Measurements from ENCODE around the gene TRRAP. TPM values are rescaled to one million over a fixed set of nuclear protein-coding genes. Genes with fewer than 3 reads are reported as not detected.

TRRAP gene
- total RNA-seq, 3 donors from 2014 or later: 36.2 to 47.8 (median 44.5) TPM

- no peak for TF ChIP-seq CTCF (IDR thresholded peaks at IDR 0.05)
- intact Hi-C loops (cut with DNase I, micrococcal nuclease): no loop called here
- H3K9me3 ChIP-seq: no peaks in the 10 kb centered on the region
- H3K4me1 ChIP-seq (ENCODE audit: low read depth): no peaks in the 10 kb centered on the region
- DNase-seq (no peak), ATAC-seq (no peak)
- peaks cover 4% of the 10 kb centered on the region for H3K36me3 ChIP-seq (ENCODE audit: low read depth)
- H3K4me3 ChIP-seq: no peak overlapping the region
Measured at GRCh38 chr7:98913612-98914011, 35.3 kb downstream of the TRRAP start.

GRCh38 chr7:98917331-98917730 is 39.0 kb downstream of the TRRAP start:
- H3K4me3 ChIP-seq: no peak overlapping the region
- no peaks in the 10 kb centered on the region for H3K9me3 ChIP-seq
- peaks cover 9% of the 10 kb centered on the region for H3K36me3 ChIP-seq (ENCODE audit: low read depth)
- DNase-seq: no peak
- ATAC-seq: no peak
- intact Hi-C loops (cut with DNase I, micrococcal nuclease): no loop called here
- no peaks in the 10 kb centered on the region for H3K4me1 ChIP-seq (ENCODE audit: low read depth)
- no peak for TF ChIP-seq CTCF (IDR thresholded peaks at IDR 0.05)

GRCh38 chr7:98921608-98922372 is 43.5 kb downstream of the TRRAP start:
- TF ChIP-seq CTCF (IDR thresholded peaks at IDR 0.05): no peak
- H3K36me3 ChIP-seq (ENCODE audit: low read depth): peaks cover 18% of the 10 kb centered on the region
- DNase-seq: no peak
- no peak overlapping the region for H3K4me3 ChIP-seq
- no peaks in the 10 kb centered on the region for H3K9me3 ChIP-seq
- H3K4me1 ChIP-seq (ENCODE audit: low read depth): no peaks in the 10 kb centered on the region
- ATAC-seq: no peak
- intact Hi-C loops (cut with DNase I, micrococcal nuclease): no loop called here

GRCh38 chr7:98922392-98923187 is 44.3 kb downstream of the TRRAP start:
- intact Hi-C loops (cut with DNase I, micrococcal nuclease): no loop called here
- no peak for TF ChIP-seq CTCF (IDR thresholded peaks at IDR 0.05)
- ATAC-seq (peak; percentile 75), DNase-seq (no peak)
- Histone ChIP-seq H3K36me3 (ENCODE audit: low read depth) (peaks cover 18% of the 10 kb centered on the region), H3K9me3 (no peaks in the 10 kb centered on the region), H3K4me3 (no peak overlapping the region), H3K4me1 (ENCODE audit: low read depth) (no peaks in the 10 kb centered on the region)

GRCh38 chr7:98923512-98923911 is 45.2 kb downstream of the TRRAP start:
- DNase-seq (no peak), ATAC-seq (no peak)
- Histone ChIP-seq H3K4me1 (ENCODE audit: low read depth) (no peaks in the 10 kb centered on the region), H3K36me3 (ENCODE audit: low read depth) (peaks cover 13% of the 10 kb centered on the region), H3K4me3 (no peak overlapping the region), H3K9me3 (no peaks in the 10 kb centered on the region)
- TF ChIP-seq CTCF (IDR thresholded peaks at IDR 0.05): no peak
- intact Hi-C loops (cut with DNase I, micrococcal nuclease): no loop called here
